ENCODE measurements around the gene PHF1. TPM values are rescaled to one million over a fixed set of nuclear protein-coding genes. Genes with fewer than 3 reads are reported as not detected.

PHF1 gene
- total and polyA plus RNA-seq, 2 donors, result 16.3 to 141 TPM

- no peak for DNase-seq (ENCODE audit: low read depth in 6 of 9, low spot score in 9 of 9)
- Histone ChIP-seq H3K27me3 (ENCODE audit: control insufficient read depth in 2 of 2, insufficient read depth in 1 of 2, low read length in 1 of 2) (no peaks in the 10 kb centered on the region), H3K4me3 (ENCODE audit: low read length in 2 of 2) (peak overlapping the region; percentile 45 to 52), H3K27ac (ENCODE audit: low read depth in 1 of 2, low read length in 1 of 2) (no peak overlapping the region), H3K4me1 (ENCODE audit: control insufficient read depth in 2 of 2, insufficient read depth in 2 of 2, low read length in 2 of 2) (peaks cover 40 to 59% of the 10 kb centered on the region in 2 donors), H3K36me3 (ENCODE audit: control insufficient read depth in 2 of 2, insufficient read depth in 2 of 2, low read length in 1 of 2) (peaks cover 8 to 17% of the 10 kb centered on the region in 2 donors), H3K9me3 (ENCODE audit: control insufficient read depth in 2 of 2, insufficient read depth in 1 of 2, low read length in 1 of 2) (peaks cover 0 to 3% of the 10 kb centered on the region in 2 donors)
- WGBS, result 86% methylated on average over 6 of the region's 6 CpGs
These were observed 9.9 kb downstream of the PHF1 start for GRCh38 chr6:33420491-33421343.

- no peaks in the 10 kb centered on the region for H3K27me3 ChIP-seq (ENCODE audit: control insufficient read depth in 2 of 2, insufficient read depth in 1 of 2, low read length in 1 of 2)
- H3K9me3 ChIP-seq (ENCODE audit: control insufficient read depth in 2 of 2, insufficient read depth in 1 of 2, low read length in 1 of 2), result peaks cover 0 to 3% of the 10 kb centered on the region in 2 donors
- H3K4me3 ChIP-seq (ENCODE audit: low read length in 2 of 2), result no peak overlapping the region
- peaks cover 3 to 11% of the 10 kb centered on the region in 2 donors for H3K36me3 ChIP-seq (ENCODE audit: control insufficient read depth in 2 of 2, insufficient read depth in 2 of 2, low read length in 1 of 2)
- no peak for DNase-seq (ENCODE audit: low read depth in 6 of 9, low spot score in 9 of 9)
- WGBS, result 97% methylated on average over 2 of the region's 2 CpGs
- H3K27ac ChIP-seq (ENCODE audit: low read depth in 1 of 2, low read length in 1 of 2), result no peak overlapping the region
- H3K4me1 ChIP-seq (ENCODE audit: control insufficient read depth in 2 of 2, insufficient read depth in 2 of 2, low read length in 2 of 2), result peaks cover 37 to 59% of the 10 kb centered on the region in 2 donors
These were observed 10.5 kb downstream of the PHF1 start for GRCh38 chr6:33421344-33421643.

DNA sequence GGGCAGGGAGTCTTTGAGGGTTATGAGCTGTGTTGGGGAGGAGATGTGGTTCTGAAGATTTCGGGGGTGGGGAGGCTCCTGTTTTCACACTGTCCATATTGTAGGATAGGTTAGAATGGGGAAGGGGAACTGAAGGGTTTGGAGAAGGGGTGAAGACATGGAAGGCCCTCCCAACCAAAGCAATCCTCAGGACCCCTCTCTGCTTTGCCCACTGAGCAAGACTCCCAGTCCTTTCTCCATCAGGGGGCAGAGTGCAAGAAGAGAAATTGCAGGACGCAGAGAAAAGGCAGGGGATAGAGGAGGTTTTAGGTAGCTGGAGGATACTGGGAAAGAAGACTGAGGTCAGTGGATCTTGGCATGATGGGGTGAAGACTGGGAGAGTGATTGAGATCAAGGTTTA is 13.0 kb downstream of the PHF1 start:
- no peak for DNase-seq (ENCODE audit: low read depth in 6 of 9, low spot score in 9 of 9)
- 96% methylated on average over 2 of the region's 2 CpGs for WGBS
- H3K27me3 ChIP-seq (ENCODE audit: control insufficient read depth in 2 of 2, insufficient read depth in 1 of 2, low read length in 1 of 2), result no peaks in the 10 kb centered on the region
- H3K4me3 ChIP-seq (ENCODE audit: low read length in 2 of 2), result no peak overlapping the region
- no peaks in the 10 kb centered on the region for H3K9me3 ChIP-seq (ENCODE audit: control insufficient read depth in 2 of 2, insufficient read depth in 1 of 2, low read length in 1 of 2)
- H3K4me1 ChIP-seq (ENCODE audit: control insufficient read depth in 2 of 2, insufficient read depth in 2 of 2, low read length in 2 of 2), result peaks cover 35 to 58% of the 10 kb centered on the region in 2 donors
- H3K36me3 ChIP-seq (ENCODE audit: control insufficient read depth in 2 of 2, insufficient read depth in 2 of 2, low read length in 1 of 2), result peaks cover 0 to 4% of the 10 kb centered on the region in 2 donors
- no peak overlapping the region for H3K27ac ChIP-seq (ENCODE audit: low read depth in 1 of 2, low read length in 1 of 2)

- Histone ChIP-seq H3K36me3 (ENCODE audit: control insufficient read depth in 2 of 2, insufficient read depth in 2 of 2, low read length in 1 of 2) (peaks cover 0 to 4% of the 10 kb centered on the region in 2 donors), H3K27ac (ENCODE audit: low read depth in 1 of 2, low read length in 1 of 2) (peak overlapping the region; percentile 91 to 93), H3K4me3 (ENCODE audit: low read length in 2 of 2) (peak overlapping the region; percentile 55 to 84), H3K9me3 (ENCODE audit: control insufficient read depth in 2 of 2, insufficient read depth in 1 of 2, low read length in 1 of 2) (no peaks in the 10 kb centered on the region), H3K27me3 (ENCODE audit: control insufficient read depth in 2 of 2, insufficient read depth in 1 of 2, low read length in 1 of 2) (no peaks in the 10 kb centered on the region), H3K4me1 (ENCODE audit: control insufficient read depth in 2 of 2, insufficient read depth in 2 of 2, low read length in 2 of 2) (peaks cover 36 to 60% of the 10 kb centered on the region in 2 donors)
- WGBS, result 32% methylated on average over 12 of the region's 12 CpGs
- DNase-seq (ENCODE audit: low read depth in 6 of 9, low spot score in 9 of 9), result no peak
These were observed 14.2 kb downstream of the PHF1 start for GRCh38 chr6:33424855-33425667.

- Histone ChIP-seq H3K4me3 (ENCODE audit: low read length in 2 of 2) (peak overlapping the region; percentile 55 to 84), H3K27me3 (ENCODE audit: control insufficient read depth in 2 of 2, insufficient read depth in 1 of 2, low read length in 1 of 2) (no peaks in the 10 kb centered on the region), H3K4me1 (ENCODE audit: control insufficient read depth in 2 of 2, insufficient read depth in 2 of 2, low read length in 2 of 2) (peaks cover 40 to 61% of the 10 kb centered on the region in 2 donors), H3K36me3 (ENCODE audit: control insufficient read depth in 2 of 2, insufficient read depth in 2 of 2, low read length in 1 of 2) (peaks cover 0 to 4% of the 10 kb centered on the region in 2 donors), H3K27ac (ENCODE audit: low read depth in 1 of 2, low read length in 1 of 2) (peak overlapping the region; percentile 91 to 93), H3K9me3 (ENCODE audit: control insufficient read depth in 2 of 2, insufficient read depth in 1 of 2, low read length in 1 of 2) (no peaks in the 10 kb centered on the region)
- WGBS, result 2% methylated on average over 43 of the region's 43 CpGs
- DNase-seq (ENCODE audit: low read depth in 6 of 9, low spot score in 9 of 9), result peak in 3 of 9 donors; percentile 78 to 88 (median 81)
These were observed 15.1 kb downstream of the PHF1 start for GRCh38 chr6:33425668-33426577.

DNA sequence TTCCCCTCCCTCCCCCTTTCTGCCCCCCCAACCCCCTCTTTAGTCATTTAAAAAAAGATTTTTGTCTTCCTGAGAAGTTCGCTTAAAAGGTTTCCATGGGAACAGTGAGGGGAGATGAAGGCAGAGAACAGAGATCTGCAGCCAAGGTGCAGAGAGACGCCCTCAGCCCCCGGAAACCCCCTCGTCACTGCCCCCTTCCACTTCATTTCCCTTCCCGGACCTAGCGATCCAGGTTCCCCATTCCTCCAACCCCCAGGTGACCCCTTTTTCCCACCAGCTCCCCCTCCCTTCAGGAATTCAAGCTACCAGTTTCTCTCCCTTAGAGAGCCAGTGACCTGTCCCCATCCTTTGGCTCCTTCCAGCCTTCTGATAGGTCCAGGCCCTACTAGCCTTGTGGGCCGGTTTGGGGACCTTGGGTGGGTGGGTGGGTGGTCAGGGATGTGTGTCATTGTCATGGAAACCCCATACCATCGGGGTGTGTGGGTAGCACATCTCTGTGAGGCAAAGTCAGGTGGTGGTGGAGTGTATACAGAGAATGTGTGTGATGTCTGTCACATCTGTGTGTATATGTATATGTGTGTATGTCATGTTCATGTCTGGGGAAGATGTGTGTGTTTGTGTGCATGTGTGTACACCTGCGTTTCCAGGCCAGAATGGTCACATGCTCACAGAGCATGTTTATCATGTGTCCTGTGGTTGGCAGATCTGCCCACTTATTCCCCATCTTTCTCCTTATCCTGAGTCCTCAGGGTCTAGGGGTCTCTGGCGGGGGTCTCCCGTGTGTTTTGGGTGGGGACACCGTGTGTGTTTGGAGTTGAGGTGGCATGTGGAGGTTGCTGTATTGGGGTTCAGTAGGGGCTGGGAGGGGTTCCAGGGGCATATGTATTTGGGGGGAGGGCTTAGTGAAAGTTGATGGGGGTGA is 16.0 kb downstream of the PHF1 start:
- H3K9me3 ChIP-seq (ENCODE audit: control insufficient read depth in 2 of 2, insufficient read depth in 1 of 2, low read length in 1 of 2), result no peaks in the 10 kb centered on the region
- peaks cover 42 to 67% of the 10 kb centered on the region in 2 donors for H3K4me1 ChIP-seq (ENCODE audit: control insufficient read depth in 2 of 2, insufficient read depth in 2 of 2, low read length in 2 of 2)
- H3K27ac ChIP-seq (ENCODE audit: low read depth in 1 of 2, low read length in 1 of 2), result peak overlapping the region; percentile 91 to 93
- DNase-seq (ENCODE audit: low read depth in 6 of 9, low spot score in 9 of 9), result peak in 3 of 9 donors; percentile 48 to 81 (median 60)
- H3K36me3 ChIP-seq (ENCODE audit: control insufficient read depth in 2 of 2, insufficient read depth in 2 of 2, low read length in 1 of 2), result peaks cover 0 to 4% of the 10 kb centered on the region in 2 donors
- WGBS, result 7% methylated on average over 12 of the region's 12 CpGs
- no peaks in the 10 kb centered on the region for H3K27me3 ChIP-seq (ENCODE audit: control insufficient read depth in 2 of 2, insufficient read depth in 1 of 2, low read length in 1 of 2)
- peak overlapping the region; percentile 55 to 84 for H3K4me3 ChIP-seq (ENCODE audit: low read length in 2 of 2)

DNA sequence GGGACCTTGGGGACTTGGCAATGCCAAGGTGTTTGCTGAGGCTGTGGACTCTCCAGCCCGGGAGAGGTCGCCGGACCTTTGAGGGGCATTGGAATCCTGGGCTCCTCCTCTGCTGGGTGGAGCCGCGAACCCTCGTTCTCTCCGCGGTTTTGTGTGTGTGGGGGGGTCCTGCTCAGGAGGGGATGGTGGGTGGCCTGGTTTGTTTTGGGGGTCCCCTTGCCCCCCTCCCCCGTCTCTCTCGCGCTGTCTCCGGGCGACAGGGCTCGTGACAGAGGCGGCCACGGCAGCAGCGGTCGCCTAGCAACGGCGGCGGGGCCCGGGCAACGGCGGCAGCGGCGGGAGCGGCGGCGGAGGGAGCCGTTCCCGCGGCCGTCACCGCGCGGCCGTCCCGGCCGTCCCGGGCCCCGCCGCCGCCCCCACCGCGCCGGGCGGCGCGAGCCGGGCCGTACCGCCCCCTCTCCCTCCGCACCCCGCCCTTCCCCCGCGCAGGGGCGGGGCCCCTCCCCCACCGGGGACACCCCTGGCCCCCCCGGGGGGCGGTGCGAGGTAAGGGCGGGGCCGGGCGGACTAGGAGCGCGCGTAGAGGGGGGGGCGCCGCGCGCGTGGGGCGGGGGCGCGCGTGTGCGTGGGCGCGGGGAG is 16.9 kb downstream of the PHF1 start:
- peaks cover 0 to 4% of the 10 kb centered on the region in 2 donors for H3K36me3 ChIP-seq (ENCODE audit: control insufficient read depth in 2 of 2, insufficient read depth in 2 of 2, low read length in 1 of 2)
- H3K9me3 ChIP-seq (ENCODE audit: control insufficient read depth in 2 of 2, insufficient read depth in 1 of 2, low read length in 1 of 2), result no peaks in the 10 kb centered on the region
- H3K4me3 ChIP-seq (ENCODE audit: low read length in 2 of 2), result peak overlapping the region; percentile 50 to 84
- peaks cover 48 to 75% of the 10 kb centered on the region in 2 donors for H3K4me1 ChIP-seq (ENCODE audit: control insufficient read depth in 2 of 2, insufficient read depth in 2 of 2, low read length in 2 of 2)
- peak overlapping the region; percentile 91 to 93 for H3K27ac ChIP-seq (ENCODE audit: low read depth in 1 of 2, low read length in 1 of 2)
- H3K27me3 ChIP-seq (ENCODE audit: control insufficient read depth in 2 of 2, insufficient read depth in 1 of 2, low read length in 1 of 2), result no peaks in the 10 kb centered on the region
- DNase-seq (ENCODE audit: low read depth in 6 of 9, low spot score in 9 of 9), result peak in 3 of 9 donors; percentile 24 to 67 (median 57)
- under 1% methylated on average over 76 of the region's 79 CpGs for WGBS

Measured in thymus (tissue), 11 donors.